ENCODE measurements around the gene ZNF224. TPM values are rescaled to one million over a fixed set of nuclear protein-coding genes. Genes with fewer than 3 reads are reported as not detected.
A peak's percentile ranks its signal among the peaks of the same experiment; 100 is the strongest.

The ZNF224 gene
- total RNA-seq, 1 donor from 2014 or later, result 8.2 TPM

DNA sequence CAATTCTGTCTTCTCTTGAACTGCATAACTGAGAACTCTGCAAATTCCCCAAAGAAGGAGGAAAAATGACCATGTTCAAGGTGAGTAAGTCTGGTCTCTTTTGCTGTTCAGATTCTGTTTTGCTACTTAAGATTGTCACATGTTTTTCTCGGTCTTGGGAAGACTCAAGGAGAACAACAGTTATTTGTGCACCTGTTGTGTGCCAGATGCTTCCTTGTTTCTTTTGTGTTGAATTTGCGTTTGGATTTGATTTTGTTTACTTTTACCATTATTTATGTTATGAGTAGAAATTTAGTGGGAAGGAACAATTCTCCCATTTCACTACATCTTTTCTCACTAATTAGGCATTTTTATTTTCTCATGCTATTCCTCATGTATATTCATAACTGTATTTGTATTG, 17.8 kb upstream of the ZNF224 start:
- Histone ChIP-seq H3K27me3 (ENCODE audit: control insufficient read depth, insufficient read depth, low read length) (no peaks in the 10 kb centered on the region), H3K36me3 (ENCODE audit: control insufficient read depth, insufficient read depth, low read length) (no peaks in the 10 kb centered on the region), H3K4me3 (ENCODE audit: low read depth, low read length) (no peak overlapping the region)
- TF ChIP-seq, protein P1, sequence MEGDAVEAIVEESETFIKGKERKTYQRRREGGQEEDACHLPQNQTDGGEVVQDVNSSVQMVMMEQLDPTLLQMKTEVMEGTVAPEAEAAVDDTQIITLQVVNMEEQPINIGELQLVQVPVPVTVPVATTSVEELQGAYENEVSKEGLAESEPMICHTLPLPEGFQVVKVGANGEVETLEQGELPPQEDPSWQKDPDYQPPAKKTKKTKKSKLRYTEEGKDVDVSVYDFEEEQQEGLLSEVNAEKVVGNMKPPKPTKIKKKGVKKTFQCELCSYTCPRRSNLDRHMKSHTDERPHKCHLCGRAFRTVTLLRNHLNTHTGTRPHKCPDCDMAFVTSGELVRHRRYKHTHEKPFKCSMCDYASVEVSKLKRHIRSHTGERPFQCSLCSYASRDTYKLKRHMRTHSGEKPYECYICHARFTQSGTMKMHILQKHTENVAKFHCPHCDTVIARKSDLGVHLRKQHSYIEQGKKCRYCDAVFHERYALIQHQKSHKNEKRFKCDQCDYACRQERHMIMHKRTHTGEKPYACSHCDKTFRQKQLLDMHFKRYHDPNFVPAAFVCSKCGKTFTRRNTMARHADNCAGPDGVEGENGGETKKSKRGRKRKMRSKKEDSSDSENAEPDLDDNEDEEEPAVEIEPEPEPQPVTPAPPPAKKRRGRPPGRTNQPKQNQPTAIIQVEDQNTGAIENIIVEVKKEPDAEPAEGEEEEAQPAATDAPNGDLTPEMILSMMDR (IDR thresholded peaks at IDR 0.05; ENCODE audit: insufficient read depth, low read length, poor library complexity, severe bottlenecking), result no peak
- DNase-seq (ENCODE audit: low read depth), result no peak

DNA sequence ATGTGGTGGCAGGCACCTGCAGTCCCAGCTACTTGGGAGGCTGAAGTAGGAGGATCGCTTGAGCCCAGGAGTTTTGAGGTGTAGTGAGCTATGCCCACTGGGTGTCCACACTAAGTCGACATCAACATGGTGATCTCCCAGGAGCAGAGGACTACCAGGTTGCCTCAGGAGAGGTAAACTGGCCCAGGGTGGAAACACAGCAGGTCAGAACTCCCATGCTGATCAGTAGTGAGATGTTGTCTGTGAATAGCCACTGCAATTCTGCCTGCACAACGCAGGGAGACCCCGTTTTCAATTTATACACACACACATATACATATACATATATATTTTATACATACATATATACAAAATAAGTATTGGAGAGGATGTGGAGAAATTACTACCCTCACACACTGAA, 2.1 kb upstream of the ZNF224 start:
- TF ChIP-seq, protein P1 (IDR thresholded peaks at IDR 0.05; ENCODE audit: insufficient read depth, low read length, poor library complexity, severe bottlenecking), result no peak
- Histone ChIP-seq H3K4me3 (ENCODE audit: low read depth, low read length) (no peak overlapping the region), H3K36me3 (ENCODE audit: control insufficient read depth, insufficient read depth, low read length) (no peaks in the 10 kb centered on the region), H3K27me3 (ENCODE audit: control insufficient read depth, insufficient read depth, low read length) (no peaks in the 10 kb centered on the region)
- DNase-seq (ENCODE audit: low read depth), result no peak

DNA sequence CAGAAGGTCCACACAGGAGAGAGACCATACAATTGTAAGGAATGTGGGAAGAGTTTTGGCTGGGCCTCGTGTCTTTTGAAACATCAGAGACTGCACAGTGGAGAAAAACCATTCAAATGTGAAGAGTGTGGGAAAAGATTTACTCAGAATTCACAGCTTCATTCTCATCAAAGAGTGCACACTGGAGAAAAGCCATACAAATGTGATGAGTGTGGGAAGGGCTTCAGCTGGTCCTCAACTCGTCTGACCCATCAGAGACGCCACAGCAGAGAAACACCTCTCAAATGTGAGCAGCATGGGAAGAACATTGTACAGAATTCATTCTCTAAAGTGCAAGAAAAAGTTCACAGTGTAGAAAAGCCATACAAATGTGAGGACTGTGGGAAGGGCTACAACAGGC, 13.6 kb downstream of the ZNF224 start:
- Histone ChIP-seq H3K36me3 (ENCODE audit: control insufficient read depth, insufficient read depth, low read length) (no peaks in the 10 kb centered on the region), H3K27me3 (ENCODE audit: control insufficient read depth, insufficient read depth, low read length) (no peaks in the 10 kb centered on the region), H3K4me3 (ENCODE audit: low read depth, low read length) (no peak overlapping the region)
- TF ChIP-seq, protein P1 (IDR thresholded peaks at IDR 0.05; ENCODE audit: insufficient read depth, low read length, poor library complexity, severe bottlenecking), result no peak
- no peak for DNase-seq (ENCODE audit: low read depth)

DNA sequence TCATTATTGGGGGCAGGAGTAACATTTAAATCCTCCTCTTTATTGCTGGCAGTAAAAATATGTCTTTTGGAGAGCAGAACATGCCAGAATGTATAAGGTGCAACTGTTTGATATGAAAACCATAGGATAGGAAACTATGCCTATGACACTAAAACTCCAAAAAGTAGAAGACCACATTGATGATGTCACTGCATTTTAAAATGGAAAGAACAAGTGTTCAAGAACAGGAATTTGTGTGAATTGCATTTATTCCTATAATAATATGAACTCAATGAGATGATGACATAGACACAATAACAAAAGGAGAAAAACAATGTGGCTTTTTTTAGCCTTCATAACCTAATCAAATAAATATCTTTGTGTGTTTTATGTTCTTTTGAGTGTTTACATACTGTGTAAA, 15.3 kb downstream of the ZNF224 start:
- Histone ChIP-seq H3K36me3 (ENCODE audit: control insufficient read depth, insufficient read depth, low read length) (no peaks in the 10 kb centered on the region), H3K4me3 (ENCODE audit: low read depth, low read length) (no peak overlapping the region), H3K27me3 (ENCODE audit: control insufficient read depth, insufficient read depth, low read length) (no peaks in the 10 kb centered on the region)
- no peak for DNase-seq (ENCODE audit: low read depth)
- TF ChIP-seq, protein P1 (IDR thresholded peaks at IDR 0.05; ENCODE audit: insufficient read depth, low read length, poor library complexity, severe bottlenecking), result no peak

DNA sequence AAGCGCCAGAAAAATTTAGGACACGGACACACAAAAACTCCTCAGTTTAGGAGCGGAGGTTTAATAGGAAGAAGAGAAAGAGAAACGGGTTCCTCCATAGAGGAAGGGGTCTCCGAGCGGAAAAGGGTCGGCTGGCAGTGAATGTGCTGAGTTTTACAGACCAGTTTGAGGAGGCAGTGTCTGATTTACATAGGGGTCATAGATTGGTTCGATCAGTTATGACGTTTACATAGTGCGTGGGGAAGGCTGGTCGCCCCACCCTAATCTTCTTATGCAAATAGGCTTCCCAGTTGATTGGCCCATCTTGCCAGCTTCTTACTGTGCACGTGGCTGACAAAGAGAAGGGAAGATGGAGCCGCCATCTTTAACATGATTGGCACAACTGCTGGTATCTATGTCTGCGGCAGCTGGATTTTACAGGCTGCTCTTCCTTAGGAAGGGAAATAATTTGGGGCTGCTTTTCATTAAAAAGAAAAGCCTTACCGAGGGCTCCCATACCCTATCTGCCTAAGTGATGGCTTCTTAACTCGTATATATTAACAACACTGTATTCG, 17.8 kb downstream of the ZNF224 start:
- Histone ChIP-seq H3K36me3 (ENCODE audit: control insufficient read depth, insufficient read depth, low read length) (no peaks in the 10 kb centered on the region), H3K4me3 (ENCODE audit: low read depth, low read length) (peak overlapping the region; percentile 55), H3K27me3 (ENCODE audit: control insufficient read depth, insufficient read depth, low read length) (no peaks in the 10 kb centered on the region)
- DNase-seq (ENCODE audit: low read depth), result peak; percentile 38
- TF ChIP-seq, protein P1 (IDR thresholded peaks at IDR 0.05; ENCODE audit: insufficient read depth, low read length, poor library complexity, severe bottlenecking), result no peak

DNA sequence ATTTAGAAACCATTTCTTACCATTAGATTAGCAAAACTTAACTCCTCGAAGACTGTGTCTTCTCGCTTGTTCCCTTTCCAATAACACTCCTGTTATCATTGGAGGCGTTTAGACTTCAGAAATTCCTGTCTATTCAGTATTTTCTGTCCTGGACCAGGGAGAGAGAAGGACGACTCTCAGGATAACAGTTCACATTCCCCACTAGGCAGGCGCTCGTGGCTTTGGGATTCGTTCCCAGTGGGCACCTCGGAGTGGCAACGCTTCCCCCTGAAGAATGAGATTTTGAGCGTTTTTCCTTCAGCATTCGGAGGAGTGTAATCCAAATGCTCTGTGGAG, 18.6 kb downstream of the ZNF224 start:
- no peak for DNase-seq (ENCODE audit: low read depth)
- TF ChIP-seq, protein P1 (IDR thresholded peaks at IDR 0.05; ENCODE audit: insufficient read depth, low read length, poor library complexity, severe bottlenecking), result no peak
- Histone ChIP-seq H3K4me3 (ENCODE audit: low read depth, low read length) (peak overlapping the region; percentile 55), H3K36me3 (ENCODE audit: control insufficient read depth, insufficient read depth, low read length) (no peaks in the 10 kb centered on the region), H3K27me3 (ENCODE audit: control insufficient read depth, insufficient read depth, low read length) (no peaks in the 10 kb centered on the region)

Data from kidney epithelial cell (primary cell).